Measurements from ENCODE around the gene SAYSD1. TPM values are rescaled to one million over a fixed set of nuclear protein-coding genes. Genes with fewer than 3 reads are reported as not detected.
"Not testable (repeated sequence)": the region's sequence is repeated elsewhere in the genome, so short reads cannot be mapped to it uniquely, and the experiment has no call there.

Gene SAYSD1
- total RNA-seq, 4 donors from 2014 or later, result 12.3 to 29.1 (median 18.8) TPM

- 58 to 74% methylated on average over 7 of the region's 7 CpGs for WGBS, 2 donors
- TF ChIP-seq EP300 (IDR thresholded peaks at IDR 0.05) (no peak), CTCF (IDR thresholded peaks at IDR 0.05) (no peak), POLR2A (IDR thresholded peaks at IDR 0.05) (no peak)
- H3K9me3 ChIP-seq, result peaks cover 0 to 19% (median 0%) of the 10 kb centered on the region in 4 donors
- H3K4me1 ChIP-seq, result no peaks in the 10 kb centered on the region
- no peak overlapping the region for H3K27ac ChIP-seq
- no peak for DNase-seq (ENCODE audit: low spot score in 2 of 2)
- no peaks in the 10 kb centered on the region for H3K27me3 ChIP-seq
- no peak overlapping the region for H3K4me3 ChIP-seq
- H3K36me3 ChIP-seq, result no peaks in the 10 kb centered on the region
Observed at GRCh38 chr6:39140556-39141167, 25.7 kb upstream of the SAYSD1 start.

GRCh38 chr6:39137245-39137644 lies 22.3 kb upstream of the SAYSD1 start:
- 10 to 16% methylated on average over 2 of the region's 2 CpGs for WGBS, 2 donors
- Histone ChIP-seq H3K27ac (no peak overlapping the region), H3K36me3 (peaks cover 0 to 6% (median 0%) of the 10 kb centered on the region in 3 donors)

GRCh38 chr6:39136207-39136606 lies 21.2 kb upstream of the SAYSD1 start:
- WGBS, 2 donors, result 80 to 82% methylated on average over 7 of the region's 7 CpGs
- not testable (repeated sequence) for H3K4me1 ChIP-seq; H3K27me3 ChIP-seq; DNase-seq (ENCODE audit: low spot score in 2 of 2); H3K36me3 ChIP-seq; H3K27ac ChIP-seq; H3K4me3 ChIP-seq
- peaks cover 0 to 23% (median 0%) of the 10 kb centered on the region in 4 donors for H3K9me3 ChIP-seq

More at GRCh38 chr6:39137245-39137644, 22.3 kb upstream of the SAYSD1 start:
- H3K4me3 ChIP-seq, result no peak overlapping the region
- DNase-seq (ENCODE audit: low spot score in 2 of 2), result no peak
- H3K27me3 ChIP-seq, result no peaks in the 10 kb centered on the region
- H3K9me3 ChIP-seq, result peaks cover 0 to 23% (median 0%) of the 10 kb centered on the region in 4 donors
- no peaks in the 10 kb centered on the region for H3K4me1 ChIP-seq
- TF ChIP-seq POLR2A (IDR thresholded peaks at IDR 0.05) (no peak), CTCF (IDR thresholded peaks at IDR 0.05) (no peak), EP300 (IDR thresholded peaks at IDR 0.05) (no peak)

- not testable (repeated sequence) for H3K27ac ChIP-seq; H3K4me1 ChIP-seq; H3K4me3 ChIP-seq; H3K27me3 ChIP-seq; H3K36me3 ChIP-seq; DNase-seq (ENCODE audit: low spot score in 2 of 2)
- 65% methylated on average over 3 of the region's 3 CpGs for WGBS, 2 donors
- peaks cover 0 to 23% (median 0%) of the 10 kb centered on the region in 4 donors for H3K9me3 ChIP-seq
Observed at GRCh38 chr6:39134761-39135160, 19.8 kb upstream of the SAYSD1 start.

- TF ChIP-seq CTCF (IDR thresholded peaks at IDR 0.05), result no peak
- TF ChIP-seq POLR2A (IDR thresholded peaks at IDR 0.05), result no peak
- no peak for TF ChIP-seq EP300 (IDR thresholded peaks at IDR 0.05)
Observed at GRCh38 chr6:39130691-39131090, 15.7 kb upstream of the SAYSD1 start.

GRCh38 chr6:39128832-39129231 lies 13.8 kb upstream of the SAYSD1 start:
- no peak overlapping the region for H3K4me3 ChIP-seq
- DNase-seq (ENCODE audit: low spot score in 2 of 2), result no peak
- H3K27ac ChIP-seq, result no peak overlapping the region
- H3K36me3 ChIP-seq, result peaks cover 0 to 6% (median 0%) of the 10 kb centered on the region in 3 donors
- H3K4me1 ChIP-seq, result no peaks in the 10 kb centered on the region
- peaks cover 0 to 4% (median 0%) of the 10 kb centered on the region in 4 donors for H3K9me3 ChIP-seq
- no peaks in the 10 kb centered on the region for H3K27me3 ChIP-seq
- TF ChIP-seq EP300 (IDR thresholded peaks at IDR 0.05), result no peak
- TF ChIP-seq CTCF (IDR thresholded peaks at IDR 0.05), result no peak
- no peak for TF ChIP-seq POLR2A (IDR thresholded peaks at IDR 0.05)

More at GRCh38 chr6:39130691-39131090, 15.7 kb upstream of the SAYSD1 start:
- H3K4me3 ChIP-seq, result no peak overlapping the region
- H3K9me3 ChIP-seq, result peaks cover 0 to 4% (median 0%) of the 10 kb centered on the region in 4 donors
- no peak overlapping the region for H3K27ac ChIP-seq
- WGBS, 2 donors, result 78 to 86% methylated on average over 1 of the region's 1 CpG
- H3K36me3 ChIP-seq, result peaks cover 0 to 6% (median 0%) of the 10 kb centered on the region in 3 donors
- H3K27me3 ChIP-seq, result no peaks in the 10 kb centered on the region
- H3K4me1 ChIP-seq, result no peaks in the 10 kb centered on the region
- DNase-seq (ENCODE audit: low spot score in 2 of 2), result no peak
